ENCODE data around the gene PODXL.
A peak's percentile ranks its signal among the peaks of the same experiment; 100 is the strongest.

Gene PODXL

DNA sequence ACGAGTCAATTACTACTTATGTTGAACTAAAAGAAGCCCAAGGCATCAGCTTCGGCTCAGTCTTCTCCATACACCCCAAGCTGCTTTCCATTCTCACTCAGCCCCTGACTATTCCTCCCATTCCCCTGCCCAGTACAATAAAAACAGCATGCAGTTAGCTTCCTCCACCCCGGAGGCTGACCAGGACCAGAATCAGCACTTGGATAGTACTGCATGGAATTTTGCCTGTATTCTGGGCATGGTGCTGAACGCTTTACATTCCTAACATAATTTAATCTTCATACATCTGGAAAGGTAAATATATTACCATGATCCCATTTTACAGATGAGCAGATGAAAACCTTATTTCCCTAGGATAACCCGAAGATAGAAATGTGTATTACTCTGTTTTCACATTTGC, 7.5 kb upstream of the PODXL start:
- no peak overlapping the region for H3K9ac ChIP-seq (ENCODE audit: low read depth, low read length)
- no peaks in the 10 kb centered on the region for H3K9me3 ChIP-seq (ENCODE audit: insufficient read depth, low read depth, low read length)
- peaks cover under 1% of the 10 kb centered on the region; the same call in 1 of the 2 replicates for H3K4me1 ChIP-seq (ENCODE audit: insufficient read depth, low read length)
- H3K36me3 ChIP-seq (ENCODE audit: insufficient read depth, low read length), result no peaks in the 10 kb centered on the region
- no peak overlapping the region for H3K27ac ChIP-seq (ENCODE audit: low read depth, low read length)
- no peaks in the 10 kb centered on the region for H3K27me3 ChIP-seq (ENCODE audit: insufficient read depth, low read length)
- H3K4me3 ChIP-seq (ENCODE audit: low read length), result no peak overlapping the region
- WGBS, result 79% methylated on average over 4 of the region's 5 CpGs

GRCh38 chr7:131562941-131563340, 6.5 kb upstream of the PODXL start:
- H3K9me3 ChIP-seq (ENCODE audit: insufficient read depth, low read depth, low read length), result no peaks in the 10 kb centered on the region
- WGBS, result 87% methylated on average over 1 of the region's 2 CpGs
- H3K27me3 ChIP-seq (ENCODE audit: insufficient read depth, low read length), result no peaks in the 10 kb centered on the region
- no peak overlapping the region for H3K4me3 ChIP-seq (ENCODE audit: low read length)
- no peak overlapping the region for H3K27ac ChIP-seq (ENCODE audit: low read depth, low read length)
- no peaks in the 10 kb centered on the region for H3K36me3 ChIP-seq (ENCODE audit: insufficient read depth, low read length)
- H3K9ac ChIP-seq (ENCODE audit: low read depth, low read length), result no peak overlapping the region
- peaks cover 9% of the 10 kb centered on the region for H3K4me1 ChIP-seq (ENCODE audit: insufficient read depth, low read length)

- H3K27ac ChIP-seq (ENCODE audit: low read depth, low read length), result no peak overlapping the region
- no peak overlapping the region for H3K4me3 ChIP-seq (ENCODE audit: low read length)
- H3K4me1 ChIP-seq (ENCODE audit: insufficient read depth, low read length), result peaks cover 13% of the 10 kb centered on the region
- peaks cover 9% of the 10 kb centered on the region; the same call in 1 of the 2 replicates for H3K27me3 ChIP-seq (ENCODE audit: insufficient read depth, low read length)
- no peak overlapping the region for H3K9ac ChIP-seq (ENCODE audit: low read depth, low read length)
- WGBS, result 90% methylated on average over 2 of the region's 2 CpGs
- H3K9me3 ChIP-seq (ENCODE audit: insufficient read depth, low read depth, low read length), result no peaks in the 10 kb centered on the region
- H3K36me3 ChIP-seq (ENCODE audit: insufficient read depth, low read length), result peaks cover 5% of the 10 kb centered on the region
These were observed 3.6 kb upstream of the PODXL start for GRCh38 chr7:131560061-131560460.

DNA sequence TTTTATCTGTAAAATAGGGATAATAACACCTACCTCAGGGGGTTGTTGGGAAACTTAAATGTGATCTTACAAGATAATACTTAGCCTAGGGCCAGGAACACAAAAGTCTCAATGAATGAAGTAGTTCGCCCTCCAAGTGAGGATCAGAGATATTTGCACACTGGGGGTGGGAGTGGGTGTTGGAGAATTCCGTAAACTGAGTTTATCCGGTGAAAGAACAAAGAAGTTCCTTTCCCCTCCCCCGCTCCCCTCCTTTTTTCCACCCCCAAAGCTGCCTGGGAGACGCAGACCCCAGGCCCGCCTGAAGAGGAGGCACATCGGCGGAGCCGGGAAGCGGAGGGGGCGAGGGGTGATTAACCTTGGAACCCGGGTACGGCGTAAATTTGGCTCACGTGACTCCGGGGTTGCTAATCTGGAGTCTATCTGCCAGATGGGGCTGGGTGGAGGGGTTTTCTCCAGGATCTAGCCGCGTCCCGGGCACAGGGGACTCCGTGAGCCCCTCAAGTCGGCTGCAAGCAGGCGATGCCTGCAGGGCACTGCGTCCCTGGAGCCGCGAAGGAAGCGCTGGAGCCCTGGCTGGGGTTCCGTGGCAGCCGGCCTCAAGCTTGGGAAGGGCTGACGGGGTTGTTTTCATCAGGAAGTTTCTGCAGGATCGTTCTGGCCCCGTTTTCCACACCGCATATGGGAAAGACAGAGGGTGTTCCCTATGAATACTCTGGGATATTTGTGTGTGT, 1.4 kb upstream of the PODXL start:
- 1% methylated on average over 30 of the region's 32 CpGs for WGBS
- H3K4me1 ChIP-seq (ENCODE audit: insufficient read depth, low read length), result peaks cover 28% of the 10 kb centered on the region
- H3K9ac ChIP-seq (ENCODE audit: low read depth, low read length), result peak overlapping the region; percentile 80
- peaks cover 27% of the 10 kb centered on the region for H3K36me3 ChIP-seq (ENCODE audit: insufficient read depth, low read length)
- peak overlapping the region; percentile 91 for H3K27ac ChIP-seq (ENCODE audit: low read depth, low read length)
- H3K9me3 ChIP-seq (ENCODE audit: insufficient read depth, low read depth, low read length), result no peaks in the 10 kb centered on the region
- peak overlapping the region; percentile 63 for H3K4me3 ChIP-seq (ENCODE audit: low read length)
- peaks cover 13% of the 10 kb centered on the region; the same call in 1 of the 2 replicates for H3K27me3 ChIP-seq (ENCODE audit: insufficient read depth, low read length)

GRCh38 chr7:131556909-131557651, 652 bp upstream of the PODXL start:
- under 1% methylated on average over 25 of the region's 25 CpGs for WGBS
- H3K9ac ChIP-seq (ENCODE audit: low read depth, low read length), result peak overlapping the region; percentile 80
- peak overlapping the region; percentile 91; the same call in 1 of the 2 replicates for H3K27ac ChIP-seq (ENCODE audit: low read depth, low read length)
- no peaks in the 10 kb centered on the region for H3K9me3 ChIP-seq (ENCODE audit: insufficient read depth, low read depth, low read length)
- H3K36me3 ChIP-seq (ENCODE audit: insufficient read depth, low read length), result peaks cover 34% of the 10 kb centered on the region
- peak overlapping the region; percentile 63 for H3K4me3 ChIP-seq (ENCODE audit: low read length)
- peaks cover 35% of the 10 kb centered on the region for H3K4me1 ChIP-seq (ENCODE audit: insufficient read depth, low read length)
- H3K27me3 ChIP-seq (ENCODE audit: insufficient read depth, low read length), result peaks cover 13% of the 10 kb centered on the region; the same call in 1 of the 2 replicates

GRCh38 chr7:131555552-131556052, 826 bp downstream of the PODXL start:
- H3K27ac ChIP-seq (ENCODE audit: low read depth, low read length), result peak overlapping the region; percentile 75; the same call in 1 of the 2 replicates

GRCh38 chr7:131554880-131555516, 1.4 kb downstream of the PODXL start:
- H3K27me3 ChIP-seq (ENCODE audit: insufficient read depth, low read length), result peaks cover 13% of the 10 kb centered on the region; the same call in 1 of the 2 replicates
- no peaks in the 10 kb centered on the region for H3K9me3 ChIP-seq (ENCODE audit: insufficient read depth, low read depth, low read length)
- peaks cover 50% of the 10 kb centered on the region for H3K4me1 ChIP-seq (ENCODE audit: insufficient read depth, low read length)
- peak overlapping the region; percentile 38; the same call in 1 of the 2 replicates for H3K27ac ChIP-seq (ENCODE audit: low read depth, low read length)
- 3% methylated on average over 12 of the region's 12 CpGs for WGBS
- peak overlapping the region; percentile 97 for H3K4me3 ChIP-seq (ENCODE audit: low read length)
- H3K9ac ChIP-seq (ENCODE audit: low read depth, low read length), result peak overlapping the region; percentile 78
- peaks cover 53% of the 10 kb centered on the region for H3K36me3 ChIP-seq (ENCODE audit: insufficient read depth, low read length)

More at GRCh38 chr7:131555552-131556052, 826 bp downstream of the PODXL start:
- Histone ChIP-seq H3K9me3 (ENCODE audit: insufficient read depth, low read depth, low read length) (no peaks in the 10 kb centered on the region), H3K36me3 (ENCODE audit: insufficient read depth, low read length) (peaks cover 48% of the 10 kb centered on the region), H3K4me3 (ENCODE audit: low read length) (peak overlapping the region; percentile 97), H3K27me3 (ENCODE audit: insufficient read depth, low read length) (peaks cover 13% of the 10 kb centered on the region; the same call in 1 of the 2 replicates), H3K9ac (ENCODE audit: low read depth, low read length) (peak overlapping the region; percentile 78), H3K4me1 (ENCODE audit: insufficient read depth, low read length) (peaks cover 45% of the 10 kb centered on the region)
- under 1% methylated on average over 30 of the region's 30 CpGs for WGBS

- H3K4me3 ChIP-seq (ENCODE audit: low read length), result peak overlapping the region; percentile 97
- WGBS, result 28% methylated on average over 4 of the region's 4 CpGs
- peaks cover 63% of the 10 kb centered on the region for H3K36me3 ChIP-seq (ENCODE audit: insufficient read depth, low read length)
- 0 out of 2 replicates have a peak overlapping the region, but pooled peaks have one; percentile 26 for H3K27ac ChIP-seq (ENCODE audit: low read depth, low read length)
- peaks cover 61% of the 10 kb centered on the region for H3K4me1 ChIP-seq (ENCODE audit: insufficient read depth, low read length)
- no peaks in the 10 kb centered on the region for H3K9me3 ChIP-seq (ENCODE audit: insufficient read depth, low read depth, low read length)
- H3K9ac ChIP-seq (ENCODE audit: low read depth, low read length), result peak overlapping the region; percentile 78
- H3K27me3 ChIP-seq (ENCODE audit: insufficient read depth, low read length), result peaks cover 13% of the 10 kb centered on the region; the same call in 1 of the 2 replicates
These were observed 2.5 kb downstream of the PODXL start for GRCh38 chr7:131553931-131554330.

- Histone ChIP-seq H3K27me3 (ENCODE audit: insufficient read depth, low read length) (peaks cover 13% of the 10 kb centered on the region; the same call in 1 of the 2 replicates), H3K36me3 (ENCODE audit: insufficient read depth, low read length) (peaks cover 77% of the 10 kb centered on the region), H3K9ac (ENCODE audit: low read depth, low read length) (peak overlapping the region; percentile 78; the same call in 1 of the 2 replicates), H3K9me3 (ENCODE audit: insufficient read depth, low read depth, low read length) (no peaks in the 10 kb centered on the region), H3K4me1 (ENCODE audit: insufficient read depth, low read length) (peaks cover 66% of the 10 kb centered on the region), H3K4me3 (ENCODE audit: low read length) (peak overlapping the region; percentile 97), H3K27ac (ENCODE audit: low read depth, low read length) (peak overlapping the region; percentile 45; the same call in 1 of the 2 replicates)
- WGBS, result 80% methylated on average over 6 of the region's 6 CpGs
These were observed 4.4 kb downstream of the PODXL start for GRCh38 chr7:131552053-131552452.

GRCh38 chr7:131550846-131551245, 5.6 kb downstream of the PODXL start:
- H3K27ac ChIP-seq (ENCODE audit: low read depth, low read length), result no peak overlapping the region
- no peaks in the 10 kb centered on the region for H3K9me3 ChIP-seq (ENCODE audit: insufficient read depth, low read depth, low read length)
- H3K4me1 ChIP-seq (ENCODE audit: insufficient read depth, low read length), result peaks cover 76% of the 10 kb centered on the region
- H3K9ac ChIP-seq (ENCODE audit: low read depth, low read length), result no peak overlapping the region
- peaks cover 82% of the 10 kb centered on the region for H3K36me3 ChIP-seq (ENCODE audit: insufficient read depth, low read length)
- peak overlapping the region; percentile 29; the same call in 1 of the 2 replicates for H3K4me3 ChIP-seq (ENCODE audit: low read length)
- WGBS, result 88% methylated on average over 5 of the region's 5 CpGs
- H3K27me3 ChIP-seq (ENCODE audit: insufficient read depth, low read length), result peaks cover 12% of the 10 kb centered on the region; the same call in 1 of the 2 replicates
